GM12878 (cell line): ENCODE measurements around the gene PATJ.

Experiments used
- BHLHE40 ChIP-seq, 2 experiments: fragments of 450-650 bp in 1 of 2; IDR thresholded peaks; 2 replicates each; pipeline ENCODE4 v1.6.1; 2011 to 2017; ENCODE audit warnings: low read depth in 2 of 2, borderline replicate concordance in 1 of 2, improper control_type of control experiment in 1 of 2, low read length in 1 of 2, mild to moderate bottlenecking in 1 of 2
- CTCF ChIP-seq, 3 experiments: IDR thresholded peaks in 2 of 3; conservative IDR thresholded peaks in 1 of 3; 2 replicates each; pipeline ENCODE4 v1.5.1; 2011; ENCODE audit warnings: low read depth in 3 of 3, low read length in 3 of 3, mild to moderate bottlenecking in 3 of 3, control low read depth in 2 of 3, moderate library complexity in 2 of 3, inconsistent platforms in 1 of 3, mixed read lengths in 1 of 3; ENCODE audit not compliant: control insufficient read depth in 2 of 3, insufficient read depth in 1 of 3; ENCODE audit errors: extremely low read depth in 1 of 3
- EED ChIP-seq: sonication (generic); IDR thresholded peaks from 2 replicates; pipeline ENCODE4 v1.6.1; 2016; ENCODE audit warnings: antibody characterized with exemption, low read depth
- FOXM1 ChIP-seq: IDR thresholded peaks from 2 replicates; pipeline ENCODE4 v1.6.1; 2012; ENCODE audit warnings: low read depth, mild to moderate bottlenecking, inconsistent platforms, low read length, moderate library complexity
- MTA2 ChIP-seq: fragments of 450-650 bp; IDR thresholded peaks from 2 replicates; pipeline ENCODE4 v1.6.1; 2016; ENCODE audit warnings: low read depth, mild to moderate bottlenecking, moderate library complexity
- NRF1 ChIP-seq: conservative IDR thresholded peaks from 2 replicates; pipeline ENCODE4 v1.6.1; 2011; ENCODE audit warnings: mild to moderate bottlenecking, low read depth, low read length, improper control_type of control experiment
- PRDM15 ChIP-seq: fragments of 450-650 bp; formaldehyde crosslinking; IDR thresholded peaks from 2 replicates; pipeline ENCODE4 v1.4.0; 2020; ENCODE audit warnings: mild to moderate bottlenecking, moderate library complexity
- TARDBP ChIP-seq: IDR thresholded peaks from 2 replicates; pipeline ENCODE4 v1.6.1; 2016; ENCODE audit warnings: borderline replicate concordance
- TCF7 ChIP-seq: IDR thresholded peaks from 2 replicates; pipeline ENCODE4 v1.6.1; 2014; ENCODE audit warnings: antibody characterized with exemption, borderline replicate concordance
- ZNF622 ChIP-seq: fragments of 450-650 bp; IDR thresholded peaks from 2 replicates; pipeline ENCODE4 v1.6.1; 2017; ENCODE audit warnings: mild to moderate bottlenecking, inconsistent platforms
- TF ChIP-seq, protein P1 (sequence below): IDR thresholded peaks from 2 replicates; pipeline ENCODE4 v1.6.1; 2012; ENCODE audit warnings: low read depth, low read length, improper control_type of control experiment

GRCh38 chr1:61872206-61872605 is 129.9 kb downstream of the PATJ start:
- TF ChIP-seq FOXM1 (no peak), CTCF (IDR thresholded peaks at IDR 0.05 in 2 of 3, conservative IDR thresholded peaks at IDR 0.05 in 1 of 3; ENCODE audit: control insufficient read depth in 2 of 3, extremely low read depth in 1 of 3, insufficient read depth in 1 of 3, low read depth in 3 of 3, low read length in 3 of 3) (no peak), EED (no peak), BHLHE40 (IDR thresholded peaks at IDR 0.05; ENCODE audit: borderline replicate concordance in 1 of 2, low read depth in 2 of 2, low read length in 1 of 2) (no peak), MTA2 (no peak), ZNF622 (no peak), PRDM15 (no peak), TARDBP (no peak), NRF1 (no peak), TCF7 (no peak)
- TF ChIP-seq, protein P1, sequence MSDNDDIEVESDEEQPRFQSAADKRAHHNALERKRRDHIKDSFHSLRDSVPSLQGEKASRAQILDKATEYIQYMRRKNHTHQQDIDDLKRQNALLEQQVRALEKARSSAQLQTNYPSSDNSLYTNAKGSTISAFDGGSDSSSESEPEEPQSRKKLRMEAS: no peak
